T-helper 2 cell treated with Interferon-gamma antibody and Interleukin-4, amounts not matched to agents 100 ng/mL and 5 ng/mL, for 36 hours (primary cell): Measurements from ENCODE around the gene ERMP1. TPM values are rescaled to one million over a fixed set of nuclear protein-coding genes. Genes with fewer than 3 reads are reported as not detected.
"Not testable (repeated sequence)": the region's sequence is repeated elsewhere in the genome, so short reads cannot be mapped to it uniquely, and the experiment has no call there.

Experiments
- intact Hi-C: fragments of 100-400 bp; cut with micrococcal nuclease; formaldehyde crosslinking; loops from one replicate; pipeline ENCODE4 v1.15.1; 2023
- total RNA-seq: library from RNA; stranded (reverse); gene quantifications from 2 replicates; pipeline ENCODE4 v1.2.3, GENCODE V29; 2022

ERMP1 gene
- total RNA-seq, 1 donor from 2014 or later = 37.6 TPM

GRCh38 chr9:5786370-5787127 is 46.4 kb downstream of the ERMP1 start:
- intact Hi-C loops = no loop called here

- intact Hi-C loops = no loop called here
These were observed 48.2 kb downstream of the ERMP1 start for GRCh38 chr9:5784526-5785315.

DNA sequence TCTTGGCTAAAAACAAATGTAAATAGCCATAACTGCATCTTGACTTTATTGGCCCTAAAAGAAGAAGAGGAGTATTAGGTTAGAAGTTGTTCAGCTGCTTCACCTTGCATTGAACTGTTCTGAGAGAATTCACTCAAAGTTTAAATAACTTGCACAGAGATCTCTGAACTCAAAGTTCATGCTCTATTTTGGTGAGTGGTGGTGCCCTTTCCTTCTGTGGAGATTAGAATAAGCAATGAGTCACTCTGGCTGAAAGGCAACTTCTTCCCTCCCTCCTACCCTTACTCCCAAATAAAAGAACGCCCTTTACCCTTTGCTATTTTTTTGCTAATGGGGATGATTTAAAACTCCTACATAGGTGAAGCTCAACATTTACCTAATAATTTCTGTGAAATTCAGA is 48.9 kb downstream of the ERMP1 start:
- intact Hi-C loops = no loop called here

GRCh38 chr9:5783420-5783819 is 49.5 kb downstream of the ERMP1 start:
- intact Hi-C loops = not testable (repeated sequence)

DNA sequence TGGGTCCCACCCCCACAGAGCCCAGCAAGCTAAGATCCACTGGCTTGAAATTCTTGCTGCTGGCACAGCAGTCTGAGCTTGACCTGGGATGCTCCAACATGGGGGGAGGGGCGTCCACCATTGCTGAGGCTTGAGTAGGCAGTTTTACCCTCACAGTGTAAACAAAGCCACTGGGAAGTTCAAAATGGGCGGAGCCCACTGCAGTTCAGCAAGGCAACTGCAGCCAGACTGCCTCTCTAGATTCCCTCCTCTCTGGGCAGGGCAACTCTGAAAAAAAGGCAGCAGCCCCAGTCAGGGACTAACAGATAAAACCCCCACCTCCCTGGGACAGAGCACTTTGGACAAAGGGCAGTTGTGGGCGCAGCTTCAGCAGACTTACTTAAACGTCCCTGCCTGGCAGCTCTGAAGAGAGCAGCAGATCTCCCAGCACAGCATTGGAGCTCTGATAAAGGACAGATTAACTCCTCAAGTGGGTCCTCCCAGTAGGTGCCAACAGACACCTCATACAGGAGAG is 53.2 kb downstream of the ERMP1 start:
- intact Hi-C loops = not testable (repeated sequence)

GRCh38 chr9:5778805-5779204 is 54.1 kb downstream of the ERMP1 start:
- intact Hi-C loops = no loop called here

GRCh38 chr9:5773324-5773999 is 59.5 kb downstream of the ERMP1 start:
- intact Hi-C loops = no loop called here

- intact Hi-C loops = no loop called here
These were observed 64.7 kb downstream of the ERMP1 start for GRCh38 chr9:5767968-5768932.

GRCh38 chr9:5764130-5764868 is 68.6 kb downstream of the ERMP1 start:
- intact Hi-C loops = loop anchor here (5.0 kb wide), 1 partner anchor 137 kb away; the partner anchor contains the start of gene RIC1

- intact Hi-C loops = loop anchor here (5.0 kb wide), 1 partner anchor 135 kb away; the partner anchor contains the start of gene RIC1
These were observed 70.5 kb downstream of the ERMP1 start for GRCh38 chr9:5762421-5762820.

- intact Hi-C loops = loop anchor here (5.0 kb wide), 1 partner anchor 133 kb away; the partner anchor contains the start of gene RIC1
These were observed 72.6 kb downstream of the ERMP1 start for GRCh38 chr9:5760338-5760737.

DNA sequence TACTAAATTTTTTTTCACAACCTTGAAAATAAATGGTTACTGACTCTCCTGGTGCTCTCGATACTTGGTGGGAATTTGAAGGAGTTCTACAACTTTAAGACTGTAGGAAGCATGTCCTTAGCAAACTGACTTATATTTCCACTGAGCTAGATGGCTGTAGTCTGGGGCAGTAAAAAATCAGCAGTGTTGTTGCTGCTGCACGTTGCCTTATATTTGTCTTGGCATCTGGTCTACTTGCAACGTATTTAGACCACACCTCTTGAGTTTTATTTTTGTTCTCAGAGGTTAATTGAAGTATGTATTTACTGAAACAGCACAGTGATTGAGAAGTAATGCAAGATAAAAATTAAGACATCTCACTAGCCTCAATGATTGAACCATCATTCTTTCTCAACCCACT is 76.3 kb downstream of the ERMP1 start:
- intact Hi-C loops = no loop called here

DNA sequence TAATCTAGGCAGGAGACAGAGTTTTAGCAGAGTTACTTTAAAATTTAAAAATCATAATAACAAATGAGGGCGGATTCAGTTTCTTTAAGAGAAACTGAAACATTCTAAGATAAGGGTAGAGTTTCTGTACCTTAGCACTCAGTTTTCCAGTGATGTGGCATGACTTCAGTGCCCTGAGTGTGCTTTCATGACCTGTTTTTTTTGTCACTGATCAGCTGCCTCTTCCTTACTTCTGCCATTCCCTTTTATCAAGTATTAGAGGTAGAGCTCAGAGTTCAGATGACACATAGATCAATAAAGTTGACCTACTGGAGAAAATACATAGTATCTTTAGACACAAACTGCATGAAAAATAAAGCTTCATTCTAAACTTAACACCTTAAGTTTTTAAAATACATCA is 82.3 kb downstream of the ERMP1 start:
- intact Hi-C loops = no loop called here

DNA sequence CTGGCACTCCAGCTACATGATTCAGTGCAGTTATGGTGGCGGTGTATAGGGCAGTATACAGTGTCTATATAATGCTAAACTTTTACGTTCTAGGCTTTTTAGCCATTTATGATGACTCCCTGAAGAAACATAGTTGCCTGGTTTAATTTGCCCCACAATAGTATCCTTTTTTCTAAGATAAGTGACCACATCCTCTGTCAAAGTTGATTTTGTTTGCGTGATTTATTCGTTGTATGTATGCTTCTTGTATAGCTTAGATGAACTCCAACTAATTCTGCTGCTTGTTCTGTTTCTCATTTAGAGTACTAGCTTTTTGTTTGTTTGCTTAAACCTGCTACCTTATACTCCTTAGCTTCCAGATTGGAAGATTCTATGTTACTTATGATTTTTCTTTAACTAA is 83.6 kb downstream of the ERMP1 start:
- intact Hi-C loops = no loop called here

GRCh38 chr9:5748438-5748837 is 84.5 kb downstream of the ERMP1 start:
- intact Hi-C loops = no loop called here

DNA sequence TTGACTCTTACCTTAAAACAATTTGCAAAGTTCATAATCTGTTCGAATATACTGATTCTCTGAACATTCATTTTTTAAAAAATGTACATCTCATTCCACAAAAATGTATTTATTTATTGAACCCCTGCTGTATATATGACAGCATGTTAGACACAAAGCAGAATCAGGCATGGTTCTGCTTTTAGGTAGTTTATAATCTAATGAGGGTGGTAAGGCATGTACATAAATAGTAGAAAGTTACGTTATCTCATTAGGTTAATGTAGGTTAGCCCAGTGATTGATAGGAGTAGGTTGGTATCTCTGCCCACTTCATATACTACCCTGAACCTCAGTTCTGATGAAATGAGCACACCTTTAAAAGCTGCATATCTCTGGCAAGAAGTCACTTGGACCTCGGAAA is 89.8 kb downstream of the ERMP1 start:
- intact Hi-C loops = no loop called here

- intact Hi-C loops = no loop called here
These were observed 96.2 kb downstream of the ERMP1 start for GRCh38 chr9:5736563-5737346.

DNA sequence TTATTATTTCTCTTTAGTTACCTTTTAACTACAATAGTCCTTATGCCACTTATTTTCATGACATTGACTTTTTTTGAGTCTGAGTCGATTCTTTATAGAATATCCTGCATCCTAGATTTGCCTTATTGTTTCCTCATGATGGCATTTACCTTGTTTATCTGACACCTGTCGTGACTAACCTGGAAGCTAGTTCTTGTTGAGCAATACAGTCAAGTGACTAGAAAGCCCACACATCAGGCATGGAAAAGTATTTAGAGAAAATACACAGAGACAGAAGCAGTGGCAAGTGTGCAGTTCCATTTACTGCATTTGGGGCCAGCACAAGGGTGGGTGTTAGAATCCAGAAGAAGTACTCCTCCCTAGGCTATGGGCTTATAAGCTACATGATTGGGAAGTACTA is 97.8 kb downstream of the ERMP1 start:
- intact Hi-C loops = no loop called here
